Measurements from ENCODE around the gene RCOR2.

The RCOR2 gene

GRCh38 chr11:63914896-63915691 is 1.9 kb downstream of the RCOR2 start:
- Mint-ChIP-seq H3K27ac (no peak overlapping the region), H3K27me3 (no peaks in the 10 kb centered on the region), H3K36me3 (no peaks in the 10 kb centered on the region)

GRCh38 chr11:63913866-63914830 is 2.8 kb downstream of the RCOR2 start:
- Mint-ChIP-seq H3K9me3 (no peaks in the 10 kb centered on the region), H3K36me3 (no peaks in the 10 kb centered on the region), H3K27me3 (no peaks in the 10 kb centered on the region), H3K27ac (no peak overlapping the region), H3K4me3 (no peak overlapping the region), H3K4me1 (peaks cover 10% of the 10 kb centered on the region)

More at GRCh38 chr11:63914896-63915691, 1.9 kb downstream of the RCOR2 start:
- no peaks in the 10 kb centered on the region for H3K9me3 Mint-ChIP-seq
- H3K4me1 Mint-ChIP-seq, result peaks cover 10% of the 10 kb centered on the region
- peak overlapping the region; percentile 19 for H3K4me3 Mint-ChIP-seq

DNA sequence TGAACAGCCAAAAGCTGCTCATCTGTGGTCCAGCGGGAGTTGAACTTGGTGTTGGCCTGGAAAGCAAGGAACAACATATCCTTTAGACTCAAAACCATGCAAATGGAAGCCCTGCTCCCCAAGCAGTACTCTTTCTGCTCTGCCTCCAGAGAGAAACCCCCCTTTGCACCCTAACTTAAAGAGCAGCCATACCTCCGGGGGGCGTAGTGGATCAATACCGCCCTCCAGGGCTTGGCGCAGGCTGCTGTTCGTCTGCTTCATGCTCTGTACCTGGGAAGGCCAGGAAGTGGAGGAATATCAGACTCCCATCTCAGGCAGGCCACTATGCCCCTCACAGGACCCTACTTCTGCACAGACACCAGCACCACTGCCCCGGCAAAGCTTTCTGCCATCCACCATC is 4.3 kb downstream of the RCOR2 start:
- Mint-ChIP-seq H3K4me1 (peaks cover 2% of the 10 kb centered on the region), H3K36me3 (no peaks in the 10 kb centered on the region), H3K9me3 (no peaks in the 10 kb centered on the region), H3K27me3 (no peaks in the 10 kb centered on the region), H3K4me3 (no peak overlapping the region), H3K27ac (no peak overlapping the region)

- Mint-ChIP-seq H3K9me3 (no peaks in the 10 kb centered on the region), H3K4me1 (no peaks in the 10 kb centered on the region), H3K36me3 (no peaks in the 10 kb centered on the region), H3K27ac (no peak overlapping the region), H3K27me3 (no peaks in the 10 kb centered on the region), H3K4me3 (no peak overlapping the region)
These were observed 5.1 kb downstream of the RCOR2 start for GRCh38 chr11:63911876-63912275.

- Mint-ChIP-seq H3K9me3 (no peaks in the 10 kb centered on the region), H3K27me3 (no peaks in the 10 kb centered on the region), H3K4me1 (peaks cover 2% of the 10 kb centered on the region), H3K4me3 (no peak overlapping the region), H3K36me3 (no peaks in the 10 kb centered on the region), H3K27ac (no peak overlapping the region)
These were observed 5.5 kb downstream of the RCOR2 start for GRCh38 chr11:63911440-63911839.

GRCh38 chr11:63910675-63911074 is 6.3 kb downstream of the RCOR2 start:
- H3K4me3 Mint-ChIP-seq, result no peak overlapping the region
- H3K27ac Mint-ChIP-seq, result no peak overlapping the region
- peaks cover 3% of the 10 kb centered on the region for H3K36me3 Mint-ChIP-seq
- H3K9me3 Mint-ChIP-seq, result no peaks in the 10 kb centered on the region
- no peaks in the 10 kb centered on the region for H3K27me3 Mint-ChIP-seq
- peaks cover 3% of the 10 kb centered on the region for H3K4me1 Mint-ChIP-seq

GRCh38 chr11:63909591-63910506 is 7.1 kb downstream of the RCOR2 start:
- Mint-ChIP-seq H3K27ac (no peak overlapping the region), H3K27me3 (no peaks in the 10 kb centered on the region), H3K9me3 (no peaks in the 10 kb centered on the region), H3K4me3 (no peak overlapping the region), H3K36me3 (peaks cover 3% of the 10 kb centered on the region), H3K4me1 (peaks cover 3% of the 10 kb centered on the region)

- peaks cover 3% of the 10 kb centered on the region for H3K36me3 Mint-ChIP-seq
- H3K9me3 Mint-ChIP-seq, result no peaks in the 10 kb centered on the region
- no peak overlapping the region for H3K27ac Mint-ChIP-seq
- H3K4me3 Mint-ChIP-seq, result no peak overlapping the region
- H3K4me1 Mint-ChIP-seq, result peaks cover 3% of the 10 kb centered on the region
- H3K27me3 Mint-ChIP-seq, result no peaks in the 10 kb centered on the region
These were observed 8.1 kb downstream of the RCOR2 start for GRCh38 chr11:63908631-63909401.

GRCh38 chr11:63907808-63908530 is 9.0 kb downstream of the RCOR2 start:
- H3K36me3 Mint-ChIP-seq, result peaks cover 6% of the 10 kb centered on the region
- H3K4me3 Mint-ChIP-seq, result no peak overlapping the region
- no peaks in the 10 kb centered on the region for H3K9me3 Mint-ChIP-seq
- no peaks in the 10 kb centered on the region for H3K27me3 Mint-ChIP-seq
- no peak overlapping the region for H3K27ac Mint-ChIP-seq
- H3K4me1 Mint-ChIP-seq, result peaks cover 3% of the 10 kb centered on the region

DNA sequence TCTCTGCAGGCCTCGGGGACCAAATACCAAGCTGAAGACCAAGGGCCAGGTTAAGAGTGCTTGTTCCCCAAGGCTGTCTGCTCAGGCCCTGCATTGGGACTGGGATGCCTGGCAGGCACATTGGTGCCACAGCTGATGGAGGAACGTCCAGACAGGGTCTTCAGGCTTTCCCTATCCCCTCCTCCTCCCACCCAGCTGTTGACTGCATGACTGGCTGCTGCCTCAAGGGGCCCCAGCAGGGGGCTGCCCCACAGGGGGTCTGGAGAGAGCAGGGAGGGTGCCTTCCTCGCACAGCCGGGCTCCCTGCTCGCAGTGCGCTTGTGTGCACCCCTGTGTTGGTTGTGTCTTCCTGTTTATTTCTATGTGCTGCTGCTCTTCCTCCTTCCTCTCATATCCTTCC is 9.9 kb downstream of the RCOR2 start:
- H3K27ac Mint-ChIP-seq, result no peak overlapping the region
- peaks cover 6% of the 10 kb centered on the region for H3K36me3 Mint-ChIP-seq
- H3K27me3 Mint-ChIP-seq, result no peaks in the 10 kb centered on the region
- H3K9me3 Mint-ChIP-seq, result no peaks in the 10 kb centered on the region
- H3K4me3 Mint-ChIP-seq, result no peak overlapping the region
- H3K4me1 Mint-ChIP-seq, result peaks cover 3% of the 10 kb centered on the region

DNA sequence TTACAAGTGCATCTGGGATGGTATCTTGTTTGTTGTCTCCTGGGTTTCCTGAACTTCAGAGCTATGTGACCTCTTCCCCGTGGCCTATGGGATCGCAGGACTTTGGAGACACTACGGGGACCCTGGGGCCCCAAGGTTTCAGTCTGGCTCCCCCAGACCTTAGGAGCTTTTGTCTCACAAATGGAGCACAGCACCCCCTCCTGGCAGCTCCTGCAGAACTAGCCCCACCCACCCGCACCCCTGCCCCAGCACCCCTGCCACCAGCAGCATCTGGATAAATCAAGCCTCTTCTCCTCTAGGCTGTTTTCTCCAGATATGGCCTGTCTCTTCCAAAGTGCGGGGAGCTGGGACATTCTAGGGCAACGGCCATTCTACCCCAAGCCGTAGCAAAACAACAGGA is 10.4 kb downstream of the RCOR2 start:
- Mint-ChIP-seq H3K4me3 (no peak overlapping the region), H3K27ac (peak overlapping the region; percentile 55), H3K36me3 (peaks cover 7% of the 10 kb centered on the region), H3K9me3 (no peaks in the 10 kb centered on the region), H3K4me1 (peaks cover 3% of the 10 kb centered on the region), H3K27me3 (no peaks in the 10 kb centered on the region)

DNA sequence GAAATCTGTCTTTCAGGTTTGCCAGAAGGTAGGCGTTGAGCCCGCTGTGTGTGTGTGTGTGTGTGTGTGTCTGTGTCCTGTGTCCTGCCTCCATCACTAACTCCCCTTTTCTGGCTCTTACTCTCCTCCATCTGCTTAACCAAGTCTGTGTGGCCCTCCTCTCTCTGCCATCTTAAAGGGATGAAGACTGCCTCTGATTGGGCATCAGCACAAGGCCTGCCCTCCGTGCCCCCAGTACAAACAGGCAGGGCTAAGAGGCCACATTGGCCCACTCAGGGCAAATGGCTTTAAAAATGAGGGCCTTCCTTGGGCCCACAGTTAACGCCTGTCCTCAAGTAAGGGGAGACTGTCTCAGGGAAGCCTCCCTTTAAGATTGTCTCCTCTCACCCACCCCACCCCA is 10.9 kb downstream of the RCOR2 start:
- Mint-ChIP-seq H3K4me3 (no peak overlapping the region), H3K4me1 (peaks cover 3% of the 10 kb centered on the region), H3K27me3 (no peaks in the 10 kb centered on the region), H3K9me3 (no peaks in the 10 kb centered on the region), H3K27ac (peak overlapping the region; percentile 65), H3K36me3 (peaks cover 9% of the 10 kb centered on the region)

DNA sequence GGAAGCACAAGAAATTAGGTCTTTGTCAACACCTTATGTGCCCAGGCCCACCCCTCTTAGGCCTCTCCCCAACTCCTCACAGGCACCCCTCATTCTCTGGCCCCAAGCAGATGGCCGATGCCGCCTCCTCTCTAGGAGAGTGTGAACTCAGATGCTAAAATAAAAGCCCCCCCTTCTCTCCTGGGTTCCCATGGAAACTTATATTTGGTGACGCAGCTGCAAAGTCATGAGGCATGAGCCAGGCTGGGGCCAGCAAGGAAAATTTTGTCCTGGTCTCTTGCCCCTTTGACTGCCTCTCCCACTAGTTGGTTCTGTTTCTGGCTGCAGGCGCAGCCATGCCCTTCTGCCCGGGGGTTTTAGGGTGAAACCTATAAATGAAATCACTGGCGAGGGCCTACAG is 11.8 kb downstream of the RCOR2 start:
- peaks cover 3% of the 10 kb centered on the region for H3K4me1 Mint-ChIP-seq
- no peaks in the 10 kb centered on the region for H3K27me3 Mint-ChIP-seq
- H3K9me3 Mint-ChIP-seq, result no peaks in the 10 kb centered on the region
- H3K27ac Mint-ChIP-seq, result no peak overlapping the region
- H3K36me3 Mint-ChIP-seq, result peaks cover 12% of the 10 kb centered on the region
- no peak overlapping the region for H3K4me3 Mint-ChIP-seq

GRCh38 chr11:63904743-63905142 is 12.2 kb downstream of the RCOR2 start:
- no peak overlapping the region for H3K4me3 Mint-ChIP-seq
- H3K9me3 Mint-ChIP-seq, result no peaks in the 10 kb centered on the region
- peaks cover 12% of the 10 kb centered on the region for H3K36me3 Mint-ChIP-seq
- peaks cover 3% of the 10 kb centered on the region for H3K4me1 Mint-ChIP-seq
- H3K27ac Mint-ChIP-seq, result no peak overlapping the region
- H3K27me3 Mint-ChIP-seq, result no peaks in the 10 kb centered on the region
